Inflammatory macrophage treated with lipopolysaccharide for 1 hour (primary cell): Measurements from ENCODE around the gene COMT.

Experiments used
- DNase-seq, 2 donors: peaks; one replicate each; pipeline ENCODE4 v3.0.0-alpha.2; 2020 to 2022

Gene COMT

GRCh38 chr22:19958083-19959042, 16.8 kb downstream of the COMT start:
- DNase-seq: no peak

GRCh38 chr22:19959043-19959586, 17.5 kb downstream of the COMT start:
- peak; percentile 18 to 43 for DNase-seq

- no peak for DNase-seq
Observed at GRCh38 chr22:19959587-19960490, 18.3 kb downstream of the COMT start.

- no peak for DNase-seq
Observed at GRCh38 chr22:19960491-19961200, 19.1 kb downstream of the COMT start.

GRCh38 chr22:19961201-19961580, 19.6 kb downstream of the COMT start:
- DNase-seq: peak in 1 of 2 donors; percentile 54

GRCh38 chr22:19961868-19962245, 20.3 kb downstream of the COMT start:
- no peak for DNase-seq

- peak; percentile 41 to 57 for DNase-seq
Observed at GRCh38 chr22:19962246-19962908, 20.8 kb downstream of the COMT start.

- peak in 1 of 2 donors; percentile 70 for DNase-seq
Observed at GRCh38 chr22:19962909-19963806, 21.6 kb downstream of the COMT start.

GRCh38 chr22:19963863-19964642, 22.5 kb downstream of the COMT start:
- DNase-seq: no peak

- DNase-seq: no peak
Observed at GRCh38 chr22:19964701-19965386, 23.3 kb downstream of the COMT start.

- peak; percentile 10 to 26 for DNase-seq
Observed at GRCh38 chr22:19965771-19966709, 24.5 kb downstream of the COMT start.

GRCh38 chr22:19966908-19967750, 25.6 kb downstream of the COMT start:
- no peak for DNase-seq

- no peak for DNase-seq
Observed at GRCh38 chr22:19967850-19968449, 26.4 kb downstream of the COMT start.

GRCh38 chr22:19968450-19968891, 26.9 kb downstream of the COMT start:
- DNase-seq: no peak

GRCh38 chr22:19969141-19969928, 27.8 kb downstream of the COMT start:
- DNase-seq: no peak

- no peak for DNase-seq
Observed at GRCh38 chr22:19970031-19970478, 28.5 kb downstream of the COMT start.
